Erythroblast (primary cell): ENCODE results near the gene GLIS2.

ENCODE experiments used
- GATA1 ChIP-seq: IDR thresholded peaks from 2 replicates; pipeline ENCODE4 v1.6.1; 2011; ENCODE audit warnings: low read depth, mild to moderate bottlenecking, control low read depth, low read length, moderate library complexity
- POLR2A ChIP-seq: IDR thresholded peaks from 2 replicates; pipeline ENCODE4 v1.6.1; 2011; ENCODE audit warnings: mild to moderate bottlenecking, low read length

DNA sequence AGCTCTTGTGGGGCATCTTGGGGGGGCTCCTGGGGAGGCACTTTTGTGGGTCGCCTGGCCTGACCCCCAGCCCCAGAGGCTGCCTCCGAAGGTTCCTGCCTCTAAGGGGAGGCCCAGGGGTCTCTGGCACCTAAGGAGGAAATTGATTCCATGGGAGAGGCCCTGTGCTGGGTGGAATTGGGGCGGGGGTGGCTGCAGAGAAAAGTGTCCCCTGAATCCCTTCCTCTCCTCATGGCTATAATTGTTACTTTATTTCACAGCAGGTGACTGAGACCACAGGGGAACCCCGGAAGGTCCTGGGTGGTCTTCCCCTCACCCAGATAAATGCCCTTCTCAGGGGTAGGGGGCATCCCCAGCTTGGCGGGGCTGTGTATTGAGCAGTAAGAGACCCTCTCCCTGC lies 3.1 kb downstream of the GLIS2 start:
- no peak for TF ChIP-seq POLR2A
- no peak for TF ChIP-seq GATA1
